Esophagus squamous epithelium (tissue), 5 donors: Measurements from ENCODE around the gene BAIAP3. TPM values are rescaled to one million over a fixed set of nuclear protein-coding genes. Genes with fewer than 3 reads are reported as not detected.

Experiments
- DNase-seq: peaks from one replicate; lab custom pipeline; 2025; lab: John Stamatoyannopoulos, UW
- H3K27ac ChIP-seq, 4 donors: fragments of 200-600 bp; sonication (generic); one replicate each; pipeline ENCODE4 v1.5.1; 2016 to 2019; ENCODE audit warnings: mild to moderate bottlenecking in 1 of 4
- H3K27me3 ChIP-seq, 4 donors: fragments of 200-600 bp; sonication (generic); 1 replicate in 3 of 4; 2 replicates in 1 of 4; pipeline versions ENCODE4 v1.5.1 to v1.6.0; 2017 to 2021; ENCODE audit warnings: antibody characterized with exemption in 1 of 4
- H3K36me3 ChIP-seq, 3 donors: fragments of 200-600 bp; sonication (generic); one replicate each; pipeline ENCODE4 v1.5.1; 2016 to 2019
- H3K4me1 ChIP-seq, 3 donors: fragments of 200-600 bp; sonication (generic); one replicate each; pipeline ENCODE4 v1.5.1; 2017 to 2019
- H3K4me3 ChIP-seq, 4 donors: fragments of 200-600 bp; sonication (generic); 1 replicate in 3 of 4; 2 replicates in 1 of 4; pipeline ENCODE4 v1.5.1; 2016 to 2019; ENCODE audit warnings: mild to moderate bottlenecking in 2 of 4, moderate library complexity in 1 of 4
- H3K9me3 ChIP-seq, 3 donors: fragments of 200-600 bp; sonication (generic); one replicate each; pipeline ENCODE4 v1.5.1; 2016 to 2019
- POLR2A ChIP-seq, 4 donors: fragments of 450-650 bp; IDR thresholded peaks; one replicate each; pipeline ENCODE4 v1.6.1; 2017; ENCODE audit warnings: antibody characterized with exemption in 4 of 4, mild to moderate bottlenecking in 4 of 4, moderate library complexity in 3 of 4
- WGBS, 2 donors: methylation state at CpG; one replicate each; pipeline ENCODE4 v1.1.5; 2018; 5-methylcytosine and 5-hydroxymethylcytosine counted together
- intact Hi-C: fragments of 100-400 bp; cut with DNase I; formaldehyde crosslinking; loops from one replicate; pipeline ENCODE4 v1.15.0; 2022
- total RNA-seq, 4 donors: library from RNA; depleted of rRNA; stranded (reverse); fragments of >200 nt; gene quantifications; one replicate each; pipeline ENCODE4 v1.1.0, GENCODE V29; 2016
- TF ChIP-seq, protein P1 (sequence below), 6 experiments: fragments of 450-650 bp in 4 of 6; fragments of 200-600 bp in 2 of 6; sonication (generic) in 2 of 6; IDR thresholded peaks; one replicate each; pipeline ENCODE4 v1.5.1; 2016 to 2019; ENCODE audit warnings: antibody characterized with exemption in 6 of 6, mild to moderate bottlenecking in 4 of 6, moderate library complexity in 4 of 6
- donor health status: DM: yes; HTN: yes; CAD: no.

Gene BAIAP3
- total RNA-seq, 4 donors from 2014 or later = 0.68 to 2.7 (median 1.00) TPM

DNA sequence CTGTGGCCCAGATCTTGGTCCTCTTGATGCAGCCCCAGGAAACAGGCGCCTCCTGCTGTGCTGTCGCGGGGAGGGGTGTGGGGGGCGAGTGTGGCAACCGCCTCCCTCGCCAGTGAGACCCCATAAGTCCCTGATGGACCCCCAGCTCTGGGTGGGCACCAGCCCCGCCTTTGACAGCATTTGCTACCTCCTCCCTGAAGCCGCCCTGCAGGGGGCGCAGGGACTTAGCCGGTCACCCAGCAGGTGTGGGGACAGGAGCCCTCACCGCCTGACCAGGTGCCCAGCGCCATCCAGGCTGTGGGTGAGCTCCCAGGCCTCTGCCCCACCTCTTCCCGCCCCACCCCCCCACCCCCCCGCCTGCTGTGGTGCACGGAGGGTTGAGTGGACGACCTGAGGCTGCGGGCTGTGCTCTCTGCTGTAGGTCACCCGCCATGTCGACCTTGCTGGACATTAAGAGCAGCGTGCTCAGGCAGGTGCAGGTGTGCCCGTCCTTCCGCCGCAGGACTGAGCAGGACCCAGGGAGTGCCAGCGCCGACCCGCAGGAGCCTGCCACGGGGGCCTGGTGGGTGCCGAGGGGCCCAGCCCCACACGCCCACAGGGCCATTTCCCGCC is 4.8 kb downstream of the BAIAP3 start:
- H3K27me3 ChIP-seq = peaks cover 11 to 74% (median 13%) of the 10 kb centered on the region in 4 donors
- H3K4me1 ChIP-seq = peaks cover 16 to 29% (median 20%) of the 10 kb centered on the region in 3 donors
- H3K27ac ChIP-seq = no peak overlapping the region
- WGBS, 2 donors = 40% methylated on average over 2 of the region's 30 CpGs; no CpG with 5 or more reads in 1 of the 2 donors
- intact Hi-C loops = no loop called here
- no peak overlapping the region for H3K4me3 ChIP-seq
- no peaks in the 10 kb centered on the region for H3K9me3 ChIP-seq
- no peaks in the 10 kb centered on the region for H3K36me3 ChIP-seq
- TF ChIP-seq, protein P1, sequence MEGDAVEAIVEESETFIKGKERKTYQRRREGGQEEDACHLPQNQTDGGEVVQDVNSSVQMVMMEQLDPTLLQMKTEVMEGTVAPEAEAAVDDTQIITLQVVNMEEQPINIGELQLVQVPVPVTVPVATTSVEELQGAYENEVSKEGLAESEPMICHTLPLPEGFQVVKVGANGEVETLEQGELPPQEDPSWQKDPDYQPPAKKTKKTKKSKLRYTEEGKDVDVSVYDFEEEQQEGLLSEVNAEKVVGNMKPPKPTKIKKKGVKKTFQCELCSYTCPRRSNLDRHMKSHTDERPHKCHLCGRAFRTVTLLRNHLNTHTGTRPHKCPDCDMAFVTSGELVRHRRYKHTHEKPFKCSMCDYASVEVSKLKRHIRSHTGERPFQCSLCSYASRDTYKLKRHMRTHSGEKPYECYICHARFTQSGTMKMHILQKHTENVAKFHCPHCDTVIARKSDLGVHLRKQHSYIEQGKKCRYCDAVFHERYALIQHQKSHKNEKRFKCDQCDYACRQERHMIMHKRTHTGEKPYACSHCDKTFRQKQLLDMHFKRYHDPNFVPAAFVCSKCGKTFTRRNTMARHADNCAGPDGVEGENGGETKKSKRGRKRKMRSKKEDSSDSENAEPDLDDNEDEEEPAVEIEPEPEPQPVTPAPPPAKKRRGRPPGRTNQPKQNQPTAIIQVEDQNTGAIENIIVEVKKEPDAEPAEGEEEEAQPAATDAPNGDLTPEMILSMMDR (IDR thresholded peaks at IDR 0.05) = peak in 2 of 6 experiments; percentile 21 to 30
- TF ChIP-seq POLR2A (IDR thresholded peaks at IDR 0.05) = no peak
- DNase-seq = no peak

DNA sequence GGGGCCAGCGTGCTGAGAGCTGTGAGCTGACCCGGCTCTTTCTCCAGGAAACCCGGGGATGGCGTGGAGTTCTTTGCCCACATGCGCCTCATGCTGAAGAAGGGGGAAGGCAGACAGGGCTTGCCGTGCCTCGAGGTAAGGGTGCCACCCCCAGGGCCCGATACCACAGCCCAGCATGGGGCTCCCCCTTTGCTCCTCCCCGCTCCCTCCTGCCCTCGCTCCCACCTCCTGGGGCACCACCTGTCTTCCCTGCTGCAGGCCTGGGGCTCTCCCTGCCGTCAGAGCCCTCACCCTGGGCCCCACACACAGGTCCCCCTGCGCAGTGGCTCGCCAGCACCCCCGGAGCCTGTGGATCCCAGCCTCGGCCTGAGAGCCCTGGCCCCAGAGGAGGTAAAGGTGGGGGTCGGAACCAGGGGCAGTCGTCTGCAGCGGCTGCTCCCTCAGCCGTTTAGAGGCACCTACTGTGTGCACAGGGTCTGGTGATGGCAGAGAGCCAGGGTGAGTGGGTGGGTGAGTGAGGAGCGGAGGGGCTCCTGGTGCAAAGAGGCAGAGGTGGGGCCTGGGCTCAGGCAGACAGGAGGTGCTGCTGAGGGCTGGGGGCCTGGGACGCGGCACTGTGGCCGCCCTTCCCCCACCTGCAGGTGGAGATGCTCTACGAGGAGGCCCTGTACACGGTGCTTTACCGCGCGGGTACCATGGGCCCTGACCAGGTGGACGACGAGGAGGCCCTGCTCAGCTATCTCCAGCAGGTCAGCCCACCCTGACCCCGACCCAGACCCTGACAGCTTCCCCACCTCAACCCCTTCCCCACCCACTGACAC is 5.6 kb downstream of the BAIAP3 start:
- Histone ChIP-seq H3K36me3 (no peaks in the 10 kb centered on the region), H3K9me3 (no peaks in the 10 kb centered on the region), H3K4me1 (peaks cover 18 to 29% (median 20%) of the 10 kb centered on the region in 3 donors), H3K4me3 (no peak overlapping the region), H3K27ac (no peak overlapping the region), H3K27me3 (peaks cover 6 to 65% (median 9%) of the 10 kb centered on the region in 4 donors)
- DNase-seq = no peak
- WGBS, 2 donors = 48 to 69% methylated on average over 11 to 12 of the region's 31 CpGs
- no peak for TF ChIP-seq POLR2A (IDR thresholded peaks at IDR 0.05)
- TF ChIP-seq, protein P1 (IDR thresholded peaks at IDR 0.05) = no peak
- intact Hi-C loops = no loop called here

DNA sequence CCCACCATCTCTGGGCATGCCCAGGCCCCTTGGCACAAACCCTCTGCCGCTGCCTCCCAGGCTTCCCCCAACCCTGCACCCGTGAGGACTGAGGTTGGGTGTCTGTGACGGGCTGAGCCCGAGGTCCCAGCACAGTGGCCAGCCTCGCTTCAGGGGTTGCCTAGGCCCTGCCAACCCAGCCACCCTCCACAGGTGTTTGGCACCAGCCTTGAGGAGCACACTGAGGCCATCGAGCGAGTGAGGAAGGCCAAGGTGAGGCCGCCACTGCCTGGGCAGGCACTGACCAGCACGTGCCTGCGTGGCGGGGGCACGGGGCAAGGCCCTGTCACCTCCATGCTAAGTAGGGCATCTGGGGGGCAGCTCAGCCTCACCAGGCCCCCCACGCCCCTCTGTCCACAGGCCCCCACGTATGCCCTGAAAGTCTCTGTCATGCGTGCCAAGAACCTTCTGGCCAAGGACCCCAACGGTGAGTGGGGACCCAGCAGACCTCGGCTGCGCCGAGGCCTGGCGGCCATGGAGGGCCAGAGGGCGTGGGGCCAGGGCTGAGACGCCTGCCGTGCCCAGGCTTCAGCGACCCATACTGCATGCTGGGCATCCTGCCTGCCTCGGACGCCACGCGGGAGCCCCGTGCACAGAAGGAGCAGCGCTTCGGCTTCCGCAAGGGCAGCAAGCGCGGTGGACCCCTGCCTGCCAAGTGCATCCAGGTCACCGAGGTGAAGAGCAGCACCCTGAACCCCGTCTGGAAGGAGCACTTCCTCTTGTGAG is 7.5 kb downstream of the BAIAP3 start:
- peaks cover 14 to 26% (median 18%) of the 10 kb centered on the region in 3 donors for H3K4me1 ChIP-seq
- H3K36me3 ChIP-seq = no peaks in the 10 kb centered on the region
- intact Hi-C loops = no loop called here
- WGBS, 2 donors = 92 to 100% methylated on average over 1 to 5 of the region's 36 CpGs
- no peak for TF ChIP-seq POLR2A (IDR thresholded peaks at IDR 0.05)
- TF ChIP-seq, protein P1 (IDR thresholded peaks at IDR 0.05) = no peak
- H3K4me3 ChIP-seq = no peak overlapping the region
- no peak for DNase-seq
- H3K27ac ChIP-seq = no peak overlapping the region
- no peaks in the 10 kb centered on the region for H3K9me3 ChIP-seq
- H3K27me3 ChIP-seq = peaks cover 0 to 47% (median 0%) of the 10 kb centered on the region in 4 donors

DNA sequence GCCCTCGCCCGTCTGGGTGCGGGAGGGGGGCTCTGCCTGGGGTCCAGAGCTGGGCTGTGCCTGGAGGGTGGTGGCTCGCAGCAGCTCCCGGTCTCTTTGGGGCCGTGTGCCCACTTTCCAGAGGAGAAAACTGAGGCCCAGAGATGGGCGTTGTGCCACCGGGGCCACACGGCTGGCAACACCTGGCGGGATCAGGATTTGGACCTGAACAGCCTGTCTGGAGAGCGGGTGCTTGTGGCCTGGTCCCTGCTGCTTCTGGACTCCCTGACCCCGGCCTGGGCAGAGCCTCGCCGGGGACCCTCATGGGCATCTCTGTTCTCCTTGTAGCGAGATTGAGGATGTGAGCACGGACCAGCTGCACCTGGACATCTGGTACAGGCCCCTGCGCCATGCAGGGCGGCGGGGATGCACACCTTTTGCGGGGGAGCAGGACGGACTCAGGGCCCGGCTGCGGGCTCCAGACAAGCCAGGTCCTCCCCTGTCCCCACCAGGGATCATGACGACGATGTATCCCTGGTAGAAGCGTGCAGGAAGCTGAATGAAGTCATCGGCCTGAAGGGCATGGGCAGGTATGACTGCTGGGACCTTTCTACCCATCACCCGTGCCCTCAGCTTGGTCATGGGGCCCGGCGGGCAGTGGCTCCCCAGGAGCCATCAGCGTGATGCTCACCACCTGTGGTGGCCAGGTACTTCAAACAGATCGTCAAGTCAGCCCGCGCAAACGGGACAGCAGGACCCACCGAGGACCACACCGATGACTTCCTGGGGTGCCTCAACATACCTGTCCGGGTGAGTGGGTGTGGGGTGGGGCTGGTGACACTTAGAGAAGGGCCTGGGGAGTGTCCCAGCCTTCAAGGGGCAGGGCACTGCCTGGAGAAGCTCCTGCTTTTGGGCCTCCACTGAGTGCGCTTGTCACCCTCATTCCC is 8.3 kb downstream of the BAIAP3 start:
- TF ChIP-seq, protein P1 (IDR thresholded peaks at IDR 0.05) = no peak
- TF ChIP-seq POLR2A (IDR thresholded peaks at IDR 0.05) = no peak
- no peak for DNase-seq
- WGBS, 2 donors = 77 to 100% methylated on average over 1 to 13 of the region's 39 CpGs

More for the DNA sequence above, 8.3 kb downstream of the BAIAP3 start:
- no peaks in the 10 kb centered on the region for H3K36me3 ChIP-seq
- peaks cover 0 to 39% (median 0%) of the 10 kb centered on the region in 4 donors for H3K27me3 ChIP-seq
- intact Hi-C loops = no loop called here
- no peaks in the 10 kb centered on the region for H3K9me3 ChIP-seq
- H3K27ac ChIP-seq = peak overlapping the region in 1 of 4 donors; percentile 58
- H3K4me3 ChIP-seq = no peak overlapping the region
- H3K4me1 ChIP-seq = peaks cover 14 to 32% (median 18%) of the 10 kb centered on the region in 3 donors
